K562 (cell line): ENCODE measurements around the gene DUS1L. TPM values are rescaled to one million over a fixed set of nuclear protein-coding genes. Genes with fewer than 3 reads are reported as not detected.

ENCODE experiments used
- ATAC-seq: fragments of 200-7000 bp; cut with Tn5 transposase; 3 replicates; pipeline ENCODE4 v1.9.1; 2020; ENCODE audit warnings: moderate library complexity
- BruUV-seq: library from RNA; stranded (reverse); fragments of 400-500 nt; replicated peaks from 2 replicates; lab custom pipeline; 2021; lab: Mats Ljungman, UMichigan
- CTCF ChIA-PET: fragments of 300-600 bp; formaldehyde crosslinking; extraction: SDS; loops from one replicate; lab custom pipeline; 2021; ENCODE audit warnings: low intra/inter-chr PET ratio; lab: Yijun Ruan, JAX
- POLR2A ChIA-PET: fragments of 300-600, 350-650 bp; sonication (Branson Sonifier 250); formaldehyde crosslinking; extraction: SDS; loops from one replicate; lab custom pipeline; 2021; ENCODE audit warnings: antibody characterized with exemption, inconsistent platforms; lab: Yijun Ruan, JAX
- DNase-seq, 4 experiments: peaks; one replicate each; pipeline versions ENCODE4 v3.0.0 to v3.0.0-alpha.2; 2011 to 2018; ENCODE audit warnings: low spot score in 3 of 4, mixed read lengths in 3 of 4; ENCODE audit errors: extremely low read depth in 1 of 4
- FAIRE-seq: peaks from 2 replicates; lab custom pipeline; 2011; peaks lifted over from hg19 to GRCh38; lab: Jason Lieb, UNC
- H2AFZ ChIP-seq: 2 replicates; pipeline ENCODE4 v1.6.0; 2011; ENCODE audit warnings: low read depth, low read length, control low read depth, inconsistent platforms
- H3K27ac ChIP-seq: fragments of 200-600 bp; 3 replicates; pipeline ENCODE4 v1.8.0; 2011; ENCODE audit warnings: low read depth, mild to moderate bottlenecking, control low read depth, inconsistent platforms, low read length, moderate library complexity, mixed read lengths; ENCODE audit errors: extremely low read depth
- H3K27me3 ChIP-seq, 2 experiments: fragments of 300-600 bp in 1 of 2; 2 replicates in 1 of 2; 3 replicates in 1 of 2; pipeline versions ENCODE4 v1.6.0 to v1.8.0; 2011; ENCODE audit warnings: inconsistent platforms in 2 of 2, low read length in 2 of 2, mild to moderate bottlenecking in 1 of 2, mixed read lengths in 1 of 2, moderate library complexity in 1 of 2; ENCODE audit not compliant: control insufficient read depth in 2 of 2, insufficient read depth in 2 of 2
- H3K36me3 ChIP-seq: fragments of 300-600 bp; 3 replicates; pipeline ENCODE4 v1.8.0; 2011; ENCODE audit warnings: mild to moderate bottlenecking, low read length, inconsistent platforms; ENCODE audit not compliant: control insufficient read depth, insufficient read depth
- H3K4me1 ChIP-seq, 2 experiments: fragments of 200-600 bp in 1 of 2; replicated peaks in 1 of 2; 2 replicates in 1 of 2; 3 replicates in 1 of 2; pipeline versions ENCODE4 v1.5.1 to v1.8.0; 2011; ENCODE audit warnings: inconsistent platforms in 2 of 2, low read length in 2 of 2, mild to moderate bottlenecking in 1 of 2, mixed read lengths in 1 of 2, moderate library complexity in 1 of 2; ENCODE audit not compliant: control insufficient read depth in 2 of 2, insufficient read depth in 2 of 2
- H3K4me2 ChIP-seq: 2 replicates; pipeline ENCODE4 v1.6.1; 2011; ENCODE audit warnings: low read length, control low read depth, inconsistent platforms, mixed read lengths; ENCODE audit not compliant: insufficient read depth
- H3K4me3 ChIP-seq: fragments of 200-600 bp; sonication (generic), shearing (Covaris generic); 2 replicates; pipeline ENCODE4 v1.5.1; 2016; ENCODE audit warnings: control low read depth, inconsistent platforms
- H3K79me2 ChIP-seq: fragments of 200-600 bp; 3 replicates; pipeline ENCODE4 v1.8.0; 2011; ENCODE audit warnings: low read length, inconsistent platforms; ENCODE audit not compliant: control insufficient read depth, insufficient read depth
- H3K9ac ChIP-seq, 2 experiments: 2 replicates each; pipeline versions ENCODE4 v1.6.0 to v1.6.1; 2011; ENCODE audit warnings: low read depth in 2 of 2, low read length in 2 of 2, control low read depth in 1 of 2, inconsistent platforms in 1 of 2, mild to moderate bottlenecking in 1 of 2, mixed read lengths in 1 of 2; ENCODE audit not compliant: insufficient read depth in 1 of 2
- H3K9me1 ChIP-seq: one replicate; pipeline ENCODE4 v1.6.0; 2011; ENCODE audit warnings: inconsistent platforms, mild to moderate bottlenecking, low read length, moderate library complexity; ENCODE audit not compliant: control insufficient read depth, insufficient read depth
- H3K9me3 ChIP-seq: replicated peaks from 2 replicates; pipeline ENCODE4 v1.5.1; 2011; ENCODE audit warnings: low read depth, low read length, inconsistent platforms; ENCODE audit not compliant: control insufficient read depth, insufficient read depth
- H4K20me1 ChIP-seq: replicated peaks from 2 replicates; pipeline ENCODE4 v1.6.1; 2011; ENCODE audit warnings: low read length, inconsistent platforms, mixed read lengths; ENCODE audit not compliant: control insufficient read depth, insufficient read depth
- DIDO1 ChIP-seq: fragments of 450-650 bp; IDR thresholded peaks from 2 replicates; pipeline ENCODE4 v1.6.1; 2016; ENCODE audit warnings: low read depth, missing biosample characterization, missing genetic modification characterization
- HMG20A ChIP-seq: fragments of 450-650 bp; formaldehyde crosslinking; conservative IDR thresholded peaks from 2 replicates; pipeline ENCODE4 v1.4.0; 2020; ENCODE audit warnings: mild to moderate bottlenecking, mixed read lengths
- MCM3 ChIP-seq: fragments of 450-650 bp; IDR thresholded peaks from 2 replicates; pipeline ENCODE4 v1.6.1; 2016
- NR1H2 ChIP-seq: sonication (generic); formaldehyde crosslinking; IDR thresholded peaks from 2 replicates; pipeline ENCODE4 v1.4.0; 2020; ENCODE audit warnings: mild to moderate bottlenecking, missing genetic modification reagents
- POLR2G ChIP-seq: fragments of 200-400 bp; formaldehyde crosslinking; IDR thresholded peaks from 2 replicates; pipeline ENCODE4 v1.6.1; 2017; ENCODE audit warnings: low read depth, mild to moderate bottlenecking, antibody characterized with exemption, low read length, moderate library complexity
- ZNF311 ChIP-seq: fragments of 250-450 bp; sonication (Bioruptor Pico); IDR thresholded peaks from 2 replicates; pipeline ENCODE4 v1.4.0; 2020; ENCODE audit warnings: mild to moderate bottlenecking, moderate library complexity
- WGBS: fragments of 100-300 bp; shearing (Covaris generic); methylation state at CpG from one replicate; pipeline ENCODE4 v1.1.6; 2016; ENCODE audit warnings: low coverage, mixed read lengths; ENCODE audit not compliant: insufficient coverage; ENCODE audit errors: missing lambda C conversion rate; 5-methylcytosine and 5-hydroxymethylcytosine counted together
- in situ Hi-C: fragments of 300-500 bp; cut with MboI; formaldehyde crosslinking; loops from 4 replicates; pipeline ENCODE4 v1.15.0; 2018; ENCODE audit warnings: inconsistent platforms, mixed read lengths
- intact Hi-C: fragments of 100-400 bp; cut with micrococcal nuclease; formaldehyde crosslinking; loops from 2 replicates; pipeline ENCODE4 v1.14.2; 2022
- polyA plus RNA-seq, 8 experiments: library from polyadenylated mRNA; depleted of rRNA in 4 of 8; stranded (reverse) in 5 of 8; unstranded in 3 of 8; fragments of >200 nt; fragmentation: Nextera tagmentation in 2 of 8; fragmentation: Illumina TruSeq in 1 of 8; extraction: Ambion mirVana in 2 of 8; extraction: Trizol in 1 of 8; gene quantifications; 2 replicates each; pipeline versions ENCODE4 v1.2.1 to v1.2.3, GENCODE V29; 2011 to 2014; ENCODE audit warnings: inconsistent platforms in 1 of 8, missing spikeins in 1 of 8
- total RNA-seq, 7 experiments: library from RNA; depleted of rRNA in 6 of 7; stranded (reverse); fragments of >200 nt in 6 of 7; fragmentation: Illumina TruSeq in 2 of 7; extraction: Trizol in 2 of 7; gene quantifications; 2 replicates each; pipeline versions ENCODE4 v1.2.1 to v1.2.3, GENCODE V29; 2011 to 2021; ENCODE audit warnings: low replicate concordance in 1 of 7

Gene DUS1L
- total and polyA plus RNA-seq, 9 of the 15 experiments (the other 6 are each of a cell fraction or from before 2014, with no cell fraction given), result 7.8 to 210 (median 83.9) TPM

GRCh38 chr17:82035956-82036633, 29.5 kb downstream of the DUS1L start:
- 75% methylated on average over 14 of the region's 20 CpGs for WGBS
- FAIRE-seq, result no peak
- peak overlapping the region; percentile 83 to 97 for H3K9ac ChIP-seq
- DNase-seq, result no peak
- no peak overlapping the region for H2AFZ ChIP-seq
- H3K79me2 ChIP-seq, result peaks cover 41% of the 10 kb centered on the region
- ChIA-PET CTCF (interaction anchor here (0.7 to 2.0 kb wide), 2 partner anchors 76 to 274 kb away, joined by 4 to 14 read pairs; no protein-coding TSS in a partner anchor), POLR2A (interaction anchor here (0.6 to 6.4 kb wide), 6 partner anchors 8 to 94 kb away, joined by 3 to 51 read pairs (median 4); partner anchors contain the start of genes CENPX and LRRC45)
- H3K4me2 ChIP-seq, result peak overlapping the region; percentile 95
- H3K9me3 ChIP-seq, result no peaks in the 10 kb centered on the region
- H3K27ac ChIP-seq, result peak overlapping the region; percentile 98; the same call in 1 of the 3 replicates
- TF ChIP-seq NR1H2 (CRISPR knock-in tag) (0 out of 2 replicates have a peak, but pooled peaks have one; percentile 27), MCM3 (no peak), DIDO1 (no peak), ZNF311 (no peak), POLR2G (0 out of 2 replicates have a peak, but pooled peaks have one; percentile 34), HMG20A (CRISPR knock-in tag) (no peak)
- H3K9me1 ChIP-seq, result peaks cover 6% of the 10 kb centered on the region
- in situ Hi-C loops, result no loop called here
- H3K36me3 ChIP-seq, result peaks cover 38% of the 10 kb centered on the region; the same call in 2 of the 3 replicates
- no TSS peak for BruUV-seq
- H3K4me1 ChIP-seq, result peaks cover 29 to 76% of the 10 kb centered on the region in 2 experiments
- H3K4me3 ChIP-seq, result peak overlapping the region; percentile 97
- intact Hi-C loops, result loop anchor here (10.0 kb wide), 1 partner anchor 309 kb away; no protein-coding TSS in a partner anchor
- H3K27me3 ChIP-seq, result no peaks in the 10 kb centered on the region
- no peak for ATAC-seq
- peaks cover 21% of the 10 kb centered on the region; the same call in 1 of the 2 replicates for H4K20me1 ChIP-seq
